ENCODE data around the gene PSRC1. TPM values are rescaled to one million over a fixed set of nuclear protein-coding genes. Genes with fewer than 3 reads are reported as not detected.

Gene PSRC1
- 23.4 and 29.3 TPM in 2 replicates for total RNA-seq
- polyA plus RNA-seq: 21.6 and 25.0 TPM in 2 replicates
- polyA plus RNA-seq (2011; cell fraction: cytosol; rRNA removed): 21.1 and 21.9 TPM in 2 replicates
- polyA plus RNA-seq (2011; cell fraction: nucleus; rRNA removed): 49.8 and 63.5 TPM in 2 replicates
- 7.5 and 14.9 TPM in 2 replicates for polyA plus RNA-seq (2012)
- 6.5 and 8.4 TPM in 2 replicates for polyA minus RNA-seq
- polyA minus RNA-seq (2011; cell fraction: cytosol; rRNA and poly(A)+ RNA removed): 15.6 TPM
- polyA minus RNA-seq (2011; cell fraction: nucleus; rRNA and poly(A)+ RNA removed): 4.3 and 7.2 TPM in 2 replicates
- Bru-seq, nascent RNA: percentile 51 among the genes with signal in this experiment
- BruChase-seq, experiment 1, labeled RNA remaining after a 6-hour chase: percentile 64 among the genes with signal in this experiment
- BruChase-seq, experiment 2, labeled RNA remaining after a 2-hour chase: percentile 53 among the genes with signal in this experiment
- long read RNA-seq, transcript PSRC1-203 (8 exons, 1,717 nt): minor isoform, 7 of 74 reads
- long read RNA-seq, transcript PSRC1-204 (8 exons, 1,742 nt): major isoform, 10 of 74 reads
- long read RNA-seq, partial matches to known transcripts: 13 of 74 reads
- long read RNA-seq, other reads (novel, unspliced or antisense): 37 of 74 reads

DNA sequence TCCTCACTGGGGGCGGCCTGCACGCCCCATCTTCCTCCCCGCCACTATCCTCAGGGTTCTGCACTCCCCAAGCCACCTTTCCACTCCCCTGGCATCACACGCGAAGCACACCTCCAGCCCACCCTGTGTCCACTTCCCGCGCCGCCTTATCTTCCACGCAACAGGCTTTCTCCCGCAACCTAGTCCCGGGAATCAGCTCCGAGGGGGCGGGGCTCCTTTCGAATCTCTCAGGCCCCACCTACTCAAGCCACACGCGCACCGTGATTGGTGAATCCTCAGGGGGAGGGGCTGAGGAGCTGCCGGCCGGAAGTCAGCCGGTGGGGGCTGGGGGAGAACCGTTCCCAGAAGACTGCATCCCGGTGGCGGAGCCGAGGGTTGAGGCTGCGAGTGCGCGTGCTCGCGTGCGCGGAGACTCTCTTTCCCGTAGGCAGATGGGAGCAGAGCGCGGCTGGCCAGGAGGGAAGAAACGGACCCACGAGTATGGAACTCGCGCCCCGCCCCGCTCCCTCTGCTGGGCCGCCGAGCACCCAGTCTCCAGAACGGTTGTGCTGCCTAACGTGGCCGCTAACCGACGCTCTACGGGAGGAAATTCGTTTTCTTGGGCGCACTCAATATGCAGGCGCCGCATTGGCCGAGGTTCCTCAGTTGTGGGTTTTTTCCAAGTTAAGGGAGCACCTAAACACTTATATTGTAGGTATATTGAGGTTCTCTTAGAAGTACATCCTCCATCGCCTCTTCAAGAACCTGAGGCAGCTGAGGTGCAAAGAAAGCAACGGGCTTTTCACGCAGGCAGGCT, at the start of gene PSRC1:
PSRC1 (minus strand) TSS at position 194 of the 796 bp plus-strand sequence.
- intact Hi-C loops (cut with micrococcal nuclease): loop anchor here (1.0 kb wide), 2 partner anchors 39 to 114 kb away; partner anchors contain the start of gene SORT1
- BruUV-seq (replicated peaks): TSS peak; percentile 14

More for the DNA sequence above, at the start of gene PSRC1:
- Histone ChIP-seq H3K4me2 (ENCODE audit: insufficient read depth, low read length) (peak within 1 kb of the TSS; percentile 99), H3K27ac (ENCODE audit: insufficient read depth, low read depth, low read length) (peak within 1 kb of the TSS; percentile 22), H2AFZ (ENCODE audit: low read depth, low read length) (peak within 1 kb of the TSS; percentile 100), H3K9me3 (replicated peaks; ENCODE audit: control insufficient read depth, insufficient read depth, low read length) (no peaks in the 10 kb centered on the region), H3K36me3 (ENCODE audit: control insufficient read depth in 2 of 2, extremely low read depth in 1 of 2, insufficient read depth in 2 of 2, low read length in 2 of 2) (no peaks in the 10 kb centered on the region), H3K4me3 (replicated peaks in 1 of 3; ENCODE audit: insufficient read depth in 1 of 3, low read depth in 1 of 3, low read length in 3 of 3) (peak within 1 kb of the TSS; percentile 61 to 81 (median 71)), H3K4me1 (ENCODE audit: control insufficient read depth, extremely low read depth, insufficient read depth, low read length) (peaks cover 22% of the 10 kb centered on the region), H4K20me1 (replicated peaks; ENCODE audit: control insufficient read depth, extremely low read depth, insufficient read depth, low read length) (no peaks in the 10 kb centered on the region), H3K9ac (replicated peaks; ENCODE audit: extremely low read depth, insufficient read depth, low read length) (peak within 1 kb of the TSS; percentile 46), H3K27me3 (ENCODE audit: control insufficient read depth in 2 of 2, insufficient read depth in 2 of 2, low read length in 2 of 2) (no peaks in the 10 kb centered on the region), H3K9me1 (replicated peaks; ENCODE audit: control insufficient read depth, extremely low read depth, insufficient read depth, low read length) (no peaks in the 10 kb centered on the region), H3K79me2 (ENCODE audit: control insufficient read depth, insufficient read depth, low read length) (peaks cover 16% of the 10 kb centered on the region)
- peak; percentile 96 for DNase-seq (ENCODE audit: low read depth, low spot score)
- ChIA-PET CTCF (interaction anchor here (0.6 to 3.7 kb wide), 10 partner anchors 9 to 250 kb away, joined by 3 to 57 read pairs (median 3); partner anchors contain the start of gene SORT1), POLR2A (interaction anchor here (0.8 kb wide), 1 partner anchor 115 kb away, joined by 3 read pairs; the partner anchor contains the start of gene SORT1)
- dilution Hi-C loops (cut with MboI; ENCODE audit: extremely low pct_ligation_motif_present, low sequenced_read_pairs): no loop called here
- FAIRE-seq: peak; percentile 90
- TF ChIP-seq GATA2 (IDR thresholded peaks at IDR 0.05; ENCODE audit: insufficient read depth, insufficient read length, low read depth, low read length) (no peak), JUN (IDR thresholded peaks at IDR 0.05; ENCODE audit: borderline replicate concordance, insufficient read depth, insufficient read length, low read depth) (no peak), EZH2 (IDR thresholded peaks at IDR 0.05; ENCODE audit: borderline replicate concordance, low read depth, low read length, severe bottlenecking) (no peak), MYC (IDR thresholded peaks at IDR 0.05; ENCODE audit: low read depth, low read length) (peak; percentile 30), POLR2A (IDR thresholded peaks at IDR 0.05; ENCODE audit: low read depth, low read length) (no peak), POLR2AphosphoS5 (IDR thresholded peaks at IDR 0.05; ENCODE audit: insufficient read depth, low read depth, low read length) (peak; percentile 47)
- TF ChIP-seq, protein P1, sequence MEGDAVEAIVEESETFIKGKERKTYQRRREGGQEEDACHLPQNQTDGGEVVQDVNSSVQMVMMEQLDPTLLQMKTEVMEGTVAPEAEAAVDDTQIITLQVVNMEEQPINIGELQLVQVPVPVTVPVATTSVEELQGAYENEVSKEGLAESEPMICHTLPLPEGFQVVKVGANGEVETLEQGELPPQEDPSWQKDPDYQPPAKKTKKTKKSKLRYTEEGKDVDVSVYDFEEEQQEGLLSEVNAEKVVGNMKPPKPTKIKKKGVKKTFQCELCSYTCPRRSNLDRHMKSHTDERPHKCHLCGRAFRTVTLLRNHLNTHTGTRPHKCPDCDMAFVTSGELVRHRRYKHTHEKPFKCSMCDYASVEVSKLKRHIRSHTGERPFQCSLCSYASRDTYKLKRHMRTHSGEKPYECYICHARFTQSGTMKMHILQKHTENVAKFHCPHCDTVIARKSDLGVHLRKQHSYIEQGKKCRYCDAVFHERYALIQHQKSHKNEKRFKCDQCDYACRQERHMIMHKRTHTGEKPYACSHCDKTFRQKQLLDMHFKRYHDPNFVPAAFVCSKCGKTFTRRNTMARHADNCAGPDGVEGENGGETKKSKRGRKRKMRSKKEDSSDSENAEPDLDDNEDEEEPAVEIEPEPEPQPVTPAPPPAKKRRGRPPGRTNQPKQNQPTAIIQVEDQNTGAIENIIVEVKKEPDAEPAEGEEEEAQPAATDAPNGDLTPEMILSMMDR (IDR thresholded peaks at IDR 0.05; ENCODE audit: extremely low read depth in 1 of 2, insufficient read depth in 1 of 2, low read depth in 1 of 2, low read length in 2 of 2): peak; percentile 20 to 63

Measured in endothelial cell of umbilical vein (primary cell).